Femur (tissue), 1 donor: Measurements from ENCODE around the gene KRT71.
"Not testable (repeated sequence)": the region's sequence is repeated elsewhere in the genome, so short reads cannot be mapped to it uniquely, and the experiment has no call there.

Source experiments
- DNase-seq: peaks from one replicate; pipeline ENCODE4 v3.0.0-alpha.2; 2017

Gene KRT71

GRCh38 chr12:52552681-52553195 lies at the start of gene KRT71:
TSS of gene KRT71 (minus strand) at chr12:52553145. CDS start at chr12:52553077, 68 bp downstream.
- no peak for DNase-seq

- DNase-seq, result no peak
Observed at GRCh38 chr12:52602552-52602951, 49.6 kb upstream of the KRT71 start.

- DNase-seq, result no peak
Observed at GRCh38 chr12:52601671-52602070, 48.7 kb upstream of the KRT71 start.

DNA sequence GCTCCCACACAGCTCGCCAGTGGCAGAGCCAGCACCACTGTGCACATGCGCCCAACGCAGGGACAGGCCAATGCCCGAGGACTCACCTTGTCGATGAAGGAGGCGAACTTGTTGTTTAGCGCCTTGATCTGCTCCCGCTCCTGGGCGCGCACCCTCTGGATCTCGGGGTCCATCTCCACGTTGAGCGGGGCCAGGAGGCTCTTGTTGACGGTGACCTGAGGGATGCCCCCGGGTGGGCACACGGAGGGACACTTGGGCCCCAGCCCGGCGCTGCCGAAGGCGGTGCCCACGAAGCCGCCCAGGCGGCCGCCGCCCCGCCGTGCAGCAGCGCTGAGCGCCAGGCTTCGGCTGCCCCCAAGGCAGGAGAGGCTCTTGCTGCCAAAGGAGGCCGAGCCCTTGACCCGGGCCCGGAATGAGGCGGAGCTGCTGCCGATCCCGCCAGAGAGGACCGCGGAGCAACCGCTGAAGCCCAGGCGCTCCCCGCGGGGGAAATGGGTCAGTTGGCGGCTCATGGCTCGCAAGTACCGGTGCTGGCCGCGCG lies 48.1 kb upstream of the KRT71 start, which contains the start of gene KRT72:
Gene KRT72, minus strand, starts transcription at position 523 of the 541 bp plus-strand sequence. Its CDS starts 11 bp downstream, at position 512.
- DNase-seq, result no peak

GRCh38 chr12:52600475-52600874 lies 47.5 kb upstream of the KRT71 start:
- DNase-seq, result no peak

- no peak for DNase-seq
Observed at GRCh38 chr12:52600071-52600470, 47.1 kb upstream of the KRT71 start.

- DNase-seq, result no peak
Observed at GRCh38 chr12:52598966-52599365, 46.0 kb upstream of the KRT71 start.

- not testable (repeated sequence) for DNase-seq
Observed at GRCh38 chr12:52594237-52594636, 41.3 kb upstream of the KRT71 start.

DNA sequence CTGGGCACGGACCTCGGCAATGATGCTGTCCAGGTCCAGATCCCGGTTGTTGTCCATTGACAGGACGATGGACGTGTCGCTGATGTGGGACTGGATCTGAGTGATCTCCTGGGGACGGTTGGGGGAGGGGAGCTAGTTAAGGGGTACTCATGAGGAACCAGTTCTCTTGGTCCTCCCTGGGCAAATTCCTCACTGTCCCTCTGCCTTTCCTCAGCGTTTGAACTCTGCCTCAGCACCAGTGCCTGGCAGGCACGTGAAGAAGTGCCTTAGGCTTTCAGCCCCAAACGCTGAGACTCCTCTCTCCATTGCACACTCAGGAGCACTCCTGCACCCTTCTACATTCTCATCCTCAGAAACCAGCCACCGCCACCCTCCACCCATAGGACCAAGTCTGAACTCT lies 38.6 kb upstream of the KRT71 start:
- DNase-seq, result no peak

DNA sequence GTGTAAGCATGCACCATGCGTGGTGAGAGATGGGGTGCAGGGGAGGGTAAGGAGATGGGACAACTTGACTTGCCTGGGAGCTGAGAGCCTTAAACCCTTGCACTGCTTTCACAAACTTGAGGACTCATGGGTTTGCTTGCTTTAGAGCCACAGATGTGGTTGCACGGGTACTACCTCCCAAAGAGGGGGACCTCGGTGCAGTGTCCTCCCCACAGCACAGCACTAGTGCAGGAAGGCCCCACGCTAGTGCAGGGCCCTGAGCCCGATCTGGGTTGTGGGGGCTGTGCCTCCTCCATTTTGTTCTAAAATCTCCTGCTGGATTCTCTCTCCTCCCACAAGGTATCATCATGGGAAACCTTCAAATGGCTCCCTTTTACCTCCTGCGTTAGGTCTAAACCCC lies 37.1 kb upstream of the KRT71 start:
- DNase-seq, result no peak

GRCh38 chr12:52587563-52587962 lies 34.6 kb upstream of the KRT71 start:
- no peak for DNase-seq

- DNase-seq, result peak; percentile 54
Observed at GRCh38 chr12:52585946-52586345, 33.0 kb upstream of the KRT71 start.

DNA sequence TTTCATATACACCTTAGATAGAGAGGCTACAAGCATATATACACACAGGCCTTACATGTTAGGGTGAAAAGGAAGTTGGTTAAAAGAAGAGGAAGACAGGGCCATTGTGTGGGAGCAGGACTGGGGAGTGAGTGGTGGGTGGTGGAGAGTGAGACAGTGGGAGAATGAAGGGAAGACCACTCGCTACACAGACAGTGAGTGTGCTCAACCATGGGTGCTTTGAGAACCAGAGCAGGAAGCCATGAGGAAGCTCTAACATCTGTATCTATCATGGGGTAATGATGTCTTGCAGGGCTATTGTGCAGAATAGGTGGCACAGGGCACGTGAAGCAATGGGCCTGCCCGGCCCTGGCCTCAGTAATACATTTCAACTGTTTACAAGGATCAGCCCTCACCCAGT lies 32.1 kb upstream of the KRT71 start:
- no peak for DNase-seq

GRCh38 chr12:52584156-52584682 lies 31.3 kb upstream of the KRT71 start:
- DNase-seq, result no peak

DNA sequence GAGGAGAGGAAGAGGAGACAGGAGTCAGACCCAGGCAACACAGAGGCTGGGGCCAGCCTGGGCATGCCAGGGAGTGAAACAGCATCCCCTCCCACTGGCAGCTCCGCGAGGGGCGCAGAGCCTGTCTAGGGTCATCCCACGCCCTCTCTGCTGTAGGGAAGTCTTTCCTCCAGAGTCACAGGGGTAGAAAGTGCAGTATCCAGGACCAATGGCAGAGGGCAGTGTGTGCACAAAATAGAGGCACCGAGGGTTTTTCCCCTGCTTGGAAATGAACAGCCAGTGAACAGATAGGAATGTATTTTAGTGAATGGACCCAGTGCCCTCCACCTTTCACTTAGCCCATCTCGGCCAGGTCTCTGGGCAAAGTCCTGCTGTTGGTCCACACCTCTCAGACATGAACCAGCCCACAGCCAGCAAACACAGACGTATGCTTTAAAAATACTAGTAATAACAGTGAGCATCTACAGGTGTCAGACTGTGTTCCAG lies 30.1 kb upstream of the KRT71 start:
- DNase-seq, result peak; percentile 58

DNA sequence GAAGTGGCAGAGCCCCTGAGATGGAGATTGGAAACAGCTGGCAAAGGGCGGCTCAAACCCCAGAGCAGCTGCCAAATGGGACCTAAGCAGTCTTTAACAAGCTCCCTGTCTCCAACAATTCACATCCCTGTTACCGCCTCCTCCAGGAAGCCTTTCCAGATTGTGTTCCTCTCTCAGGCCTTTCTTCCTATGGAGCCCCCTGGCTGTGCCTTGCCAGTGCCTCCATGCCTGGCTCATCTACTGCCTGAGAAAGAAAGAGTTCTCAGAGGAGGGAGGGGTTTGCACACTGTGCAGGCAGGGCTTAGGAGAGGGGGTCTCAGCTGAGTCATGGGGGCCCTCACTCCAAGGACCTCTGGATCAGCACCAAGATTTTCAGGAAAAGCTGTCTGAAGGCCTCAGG lies 29.5 kb upstream of the KRT71 start:
- DNase-seq, result no peak

DNA sequence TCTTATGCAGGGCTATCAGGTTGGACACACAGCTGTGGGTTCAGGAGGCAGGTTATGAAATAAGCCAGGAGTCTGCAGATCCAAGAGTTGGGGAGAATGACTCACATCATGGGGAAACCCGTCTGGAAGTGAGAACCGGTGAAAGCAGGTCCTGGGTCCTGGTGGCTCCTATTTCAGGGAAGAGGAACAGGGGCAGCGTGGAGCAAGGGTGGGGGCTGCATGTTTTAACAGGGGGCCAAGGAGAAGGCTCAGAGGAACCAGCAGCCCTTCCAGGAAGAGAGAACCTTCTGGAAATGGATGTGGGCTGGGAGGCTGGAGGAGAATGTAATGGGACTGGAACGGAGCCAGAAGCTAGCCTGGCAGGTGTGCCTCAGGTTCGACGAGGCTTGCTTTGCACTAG lies 28.5 kb upstream of the KRT71 start:
- no peak for DNase-seq

DNA sequence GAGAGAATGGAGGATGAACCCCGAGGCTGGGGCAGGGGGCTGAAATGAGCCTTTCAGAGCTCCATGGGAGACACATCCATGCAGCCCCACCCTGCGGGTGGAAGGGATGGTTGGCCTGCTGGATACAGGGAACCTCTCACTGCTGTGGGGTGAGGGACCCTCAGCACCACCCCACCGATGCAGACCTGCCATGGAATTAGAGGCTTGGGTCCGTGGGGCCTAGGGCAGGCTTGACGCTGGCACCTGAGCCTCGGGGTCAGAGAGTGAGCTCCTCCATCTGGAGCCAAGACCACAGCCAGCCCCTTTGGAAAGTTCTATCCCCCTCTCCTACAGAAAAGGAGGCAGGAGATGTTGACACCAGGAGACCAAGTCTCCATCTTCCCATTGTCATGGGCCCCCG lies 28.1 kb upstream of the KRT71 start:
- no peak for DNase-seq

- no peak for DNase-seq
Observed at GRCh38 chr12:52580496-52580895, 27.6 kb upstream of the KRT71 start.

GRCh38 chr12:52579468-52580465 lies 26.8 kb upstream of the KRT71 start:
- DNase-seq, result no peak

GRCh38 chr12:52578469-52578868 lies 25.5 kb upstream of the KRT71 start:
- DNase-seq, result no peak

DNA sequence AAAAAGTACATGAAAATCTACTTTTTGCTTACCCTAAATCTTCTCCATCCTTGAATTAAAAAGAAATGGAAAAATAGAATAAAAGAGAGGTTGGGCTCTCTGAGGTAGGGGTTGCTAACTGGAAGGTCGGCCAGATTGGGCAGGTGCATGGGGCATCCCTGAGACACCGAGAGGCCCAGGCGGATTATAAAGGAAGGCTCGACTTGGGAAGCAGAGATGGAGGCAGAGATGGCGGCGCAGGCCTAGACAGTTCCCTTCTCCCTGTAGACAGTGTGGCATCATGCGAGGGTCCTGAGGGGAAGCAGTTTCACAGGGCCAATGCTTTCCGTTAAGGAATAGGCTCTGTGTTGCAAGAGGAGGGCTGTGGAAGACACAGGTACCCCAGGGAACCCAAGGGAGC lies 24.4 kb upstream of the KRT71 start:
- DNase-seq, result no peak

GRCh38 chr12:52575948-52576347 lies 23.0 kb upstream of the KRT71 start:
- DNase-seq, result no peak

- DNase-seq, result no peak
Observed at GRCh38 chr12:52575256-52575655, 22.3 kb upstream of the KRT71 start.
